ENCODE results near the gene CD96. TPM values are rescaled to one million over a fixed set of nuclear protein-coding genes. Genes with fewer than 3 reads are reported as not detected.

CD96 gene
- total RNA-seq, 2 experiments from 2014 or later: not detected

GRCh38 chr3:111667621-111668239, 125.7 kb downstream of the CD96 start:
- no peaks in the 10 kb centered on the region for H3K79me2 ChIP-seq (ENCODE audit: insufficient read depth, low read depth, low read length)
- H2AFZ ChIP-seq (ENCODE audit: low read length): peak overlapping the region; percentile 37; the same call in 1 of the 2 replicates
- ChIA-PET POLR2A (interaction anchor here (0.6 to 2.4 kb wide), 10 partner anchors 13 to 1076 kb away, joined by 3 to 7 read pairs (median 3); partner anchors contain the start of gene ABHD10), CTCF (ENCODE audit: unreplicated experiment) (interaction anchor here (1.0 to 1.3 kb wide), 2 partner anchors 23 to 311 kb away, joined by 3 read pairs; partner anchors contain the start of gene ABHD10)
- 0 out of 2 replicates have a peak, but pooled peaks cover 7% of the 10 kb centered on the region for H3K9me3 ChIP-seq (ENCODE audit: low read length)
- BruUV-seq (replicated peaks): no TSS peak
- peak overlapping the region; percentile 20 for H3K4me3 ChIP-seq (ENCODE audit: low read depth, low read length, poor library complexity, severe bottlenecking)
- TF ChIP-seq EZH2phosphoT487 (IDR thresholded peaks at IDR 0.05; ENCODE audit: borderline replicate concordance, low read depth, low read length): no peak
- no peak for TF ChIP-seq CTCF (conservative IDR thresholded peaks at IDR 0.05; ENCODE audit: low read length)
- no peaks in the 10 kb centered on the region for H3K9me2 ChIP-seq (ENCODE audit: insufficient read depth, low read length)
- H3K36me3 ChIP-seq (ENCODE audit: insufficient read depth, low read length): no peaks in the 10 kb centered on the region
- peak overlapping the region; percentile 51 for H3K4me2 ChIP-seq (ENCODE audit: low read length)
- DNase-seq (ENCODE audit: low spot score): peak; percentile 90
- peaks cover 19% of the 10 kb centered on the region for H3K4me1 ChIP-seq (ENCODE audit: insufficient read depth, low read length, poor library complexity, severe bottlenecking)
- intact Hi-C loops (cut with micrococcal nuclease; ENCODE audit: unreplicated experiment): loop anchor here (1.0 to 2.0 kb wide), 2 partner anchors 193 to 300 kb away; no protein-coding TSS in a partner anchor
- H3K27ac ChIP-seq (ENCODE audit: low read depth, low read length, poor library complexity, severe bottlenecking): peak overlapping the region; percentile 43
- H4K20me1 ChIP-seq (ENCODE audit: insufficient read depth, low read length): no peaks in the 10 kb centered on the region

- H3K4me3 ChIP-seq (ENCODE audit: low read depth, low read length, poor library complexity, severe bottlenecking): no peak overlapping the region
- H3K4me2 ChIP-seq (ENCODE audit: low read length): peak overlapping the region; percentile 51; the same call in 1 of the 2 replicates
- H3K9me2 ChIP-seq (ENCODE audit: insufficient read depth, low read length): no peaks in the 10 kb centered on the region
- BruUV-seq (replicated peaks): no TSS peak
- no peak for DNase-seq (ENCODE audit: low spot score)
- POLR2A ChIA-PET: interaction anchor here (0.6 to 2.4 kb wide), 9 partner anchors 13 to 310 kb away, joined by 3 to 7 read pairs (median 3); partner anchors contain the start of gene ABHD10
- 0 out of 2 replicates have a peak, but pooled peaks cover under 1% of the 10 kb centered on the region for H3K9me3 ChIP-seq (ENCODE audit: low read length)
- no peaks in the 10 kb centered on the region for H3K36me3 ChIP-seq (ENCODE audit: insufficient read depth, low read length)
- no peaks in the 10 kb centered on the region for H4K20me1 ChIP-seq (ENCODE audit: insufficient read depth, low read length)
- no peak for TF ChIP-seq EZH2phosphoT487 (IDR thresholded peaks at IDR 0.05; ENCODE audit: borderline replicate concordance, low read depth, low read length)
- TF ChIP-seq CTCF (conservative IDR thresholded peaks at IDR 0.05; ENCODE audit: low read length): no peak
- intact Hi-C loops (cut with micrococcal nuclease; ENCODE audit: unreplicated experiment): loop anchor here (1.0 to 2.0 kb wide), 2 partner anchors 192 to 299 kb away; no protein-coding TSS in a partner anchor
- no peaks in the 10 kb centered on the region for H3K79me2 ChIP-seq (ENCODE audit: insufficient read depth, low read depth, low read length)
- H3K27ac ChIP-seq (ENCODE audit: low read depth, low read length, poor library complexity, severe bottlenecking): no peak overlapping the region
- CTCF ChIA-PET (ENCODE audit: unreplicated experiment): interaction anchor here (0.7 to 1.9 kb wide), 5 partner anchors 23 to 310 kb away, joined by 3 to 10 read pairs (median 4); partner anchors contain the start of gene ABHD10
- H3K4me1 ChIP-seq (ENCODE audit: insufficient read depth, low read length, poor library complexity, severe bottlenecking): peaks cover 19% of the 10 kb centered on the region
- no peak overlapping the region for H2AFZ ChIP-seq (ENCODE audit: low read length)
Observed at GRCh38 chr3:111668326-111668725, 126.3 kb downstream of the CD96 start.

All from OCI-LY7 (cell line).